SK-N-MC (cell line): ENCODE data around the gene RREB1.

Experiments used
- EZH2 ChIP-seq: fragments of 200-600 bp; sonication (generic); IDR thresholded peaks from one replicate; pipeline ENCODE4 v1.6.1; 2017; ENCODE audit warnings: antibody characterized with exemption
- FOXP2 ChIP-seq: optimal IDR thresholded peaks from 2 replicates; pipeline ENCODE3; 2011; ENCODE audit warnings: mild to moderate bottlenecking, moderate library complexity; ENCODE audit not compliant: insufficient read depth; ENCODE audit errors: extremely low read length, control extremely low read depth
- POLR2AphosphoS5 ChIP-seq: IDR thresholded peaks from 2 replicates; pipeline ENCODE4 v1.6.1; 2012; ENCODE audit warnings: mild to moderate bottlenecking, low read depth, low read length, borderline replicate concordance

DNA sequence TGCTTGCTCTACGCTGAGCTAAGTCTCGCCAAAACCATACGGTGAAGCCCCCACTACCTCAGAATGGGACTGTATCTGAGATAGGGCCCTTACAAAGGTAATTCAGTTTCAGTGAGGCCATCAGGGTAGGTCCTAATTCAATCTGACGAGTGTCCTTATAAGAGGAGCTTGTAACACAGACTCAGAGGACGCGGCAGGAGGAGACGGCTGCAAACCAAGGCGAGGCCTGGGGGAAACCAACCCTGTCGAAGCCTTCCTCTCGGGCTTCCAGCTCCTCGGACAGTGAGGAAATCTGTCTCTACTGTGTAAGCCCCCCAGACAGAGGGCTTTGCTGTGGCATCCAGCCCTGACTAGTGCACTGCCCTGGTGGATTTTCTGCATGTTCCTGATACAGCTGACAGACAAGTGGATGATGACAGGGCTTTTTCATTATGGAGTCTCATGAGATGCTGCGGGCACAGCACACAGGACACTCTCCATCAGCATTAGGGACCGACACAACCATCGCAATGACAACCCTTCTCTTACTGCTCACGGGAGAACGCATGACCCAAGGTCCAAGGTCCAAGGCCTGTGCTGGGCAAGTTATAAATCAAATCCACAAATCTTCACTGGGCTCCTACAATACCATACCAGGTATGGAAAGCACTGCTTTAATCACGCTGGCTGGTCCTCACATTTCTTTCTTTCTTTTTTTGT is 157.1 kb downstream of the RREB1 start:
- TF ChIP-seq POLR2AphosphoS5, result no peak
- TF ChIP-seq EZH2, result no peak
- TF ChIP-seq FOXP2, result no peak
